Measurements from ENCODE around the gene TRIAP1.
"Not testable (repeated sequence)": the region's sequence is repeated elsewhere in the genome, so short reads cannot be mapped to it uniquely, and the experiment has no call there.

- not testable (repeated sequence) for TF ChIP-seq CTCF, POLR2A (IDR thresholded peaks at IDR 0.05)
These were observed 6.3 kb upstream of the TRIAP1 start for GRCh38 chr12:120452524-120452923.
